ENCODE measurements around the gene CLCNKB. TPM values are rescaled to one million over a fixed set of nuclear protein-coding genes. Genes with fewer than 3 reads are reported as not detected.

CLCNKB gene
- total and polyA plus RNA-seq, 2 of the 13 experiments (the other 11 are each of a cell fraction or from before 2014, with no cell fraction given): 0.04 TPM; not detected in 1

DNA sequence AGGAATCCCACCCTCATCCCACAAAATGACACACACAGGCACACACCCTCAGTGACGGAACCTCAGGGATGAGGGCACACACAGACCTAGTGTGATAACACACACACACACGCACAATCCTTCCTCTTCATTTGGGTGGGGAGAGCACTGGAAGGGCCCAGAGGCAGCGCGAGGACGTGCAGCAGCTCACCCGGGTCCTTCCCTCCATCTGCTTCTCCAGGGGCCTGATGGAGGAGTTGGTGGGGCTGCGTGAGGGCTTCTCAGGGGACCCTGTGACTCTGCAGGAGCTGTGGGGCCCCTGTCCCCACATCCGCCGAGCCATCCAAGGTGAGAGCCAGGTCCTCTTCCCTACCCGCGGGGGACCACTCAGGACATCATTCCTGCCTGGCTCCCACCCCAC, 21.2 kb upstream of the CLCNKB start:
- FAIRE-seq (no peak), ATAC-seq (no peak), DNase-seq (ENCODE audit: low spot score) (no peak)
- ChIA-PET POLR2A (no interaction called here), CTCF (ENCODE audit: low intra/inter-chr PET ratio, low total read pairs) (no interaction called here)
- Histone ChIP-seq H3K4me3 (replicated peaks in 1 of 3; ENCODE audit: insufficient read depth in 1 of 3, low read depth in 2 of 3, low read length in 3 of 3) (no peak overlapping the region), H3K9me3 (ENCODE audit: low read length) (no peaks in the 10 kb centered on the region), H4K20me1 (ENCODE audit: insufficient read depth, low read length) (no peaks in the 10 kb centered on the region), H2AFZ (ENCODE audit: low read length) (no peak overlapping the region), H3K4me2 (ENCODE audit: low read depth, low read length) (no peak overlapping the region), H3K27me3 (ENCODE audit: control insufficient read depth in 1 of 2, insufficient read depth in 2 of 2, low read length in 2 of 2) (peaks cover 11 to 65% of the 10 kb centered on the region in 2 experiments; a peak in 4 of 5 replicates), H3K79me2 (ENCODE audit: insufficient read depth, low read length) (no peaks in the 10 kb centered on the region), H3K9ac (ENCODE audit: insufficient read depth, low read depth, low read length) (no peak overlapping the region), H3K4me1 (ENCODE audit: insufficient read depth, low read length) (peaks cover 37% of the 10 kb centered on the region), H3K27ac (ENCODE audit: extremely low read length, insufficient read depth, low read length) (no peak overlapping the region), H3K36me3 (replicated peaks in 1 of 2; ENCODE audit: control insufficient read depth in 1 of 2, insufficient read depth in 2 of 2, low read length in 2 of 2) (no peaks in the 10 kb centered on the region)
- BruUV-seq (replicated peaks): no TSS peak
- WGBS (ENCODE audit: low lambda C conversion rate): 32% methylated on average over 3 of the region's 11 CpGs
- intact Hi-C loops (cut with micrococcal nuclease; ENCODE audit: unreplicated experiment) (no loop called here), in situ Hi-C loops (cut with HindIII; ENCODE audit: extremely low pct_ligation_motif_present, low pct_unique_long_range_greater_than_20kb) (no loop called here)
- TF ChIP-seq, protein P1, sequence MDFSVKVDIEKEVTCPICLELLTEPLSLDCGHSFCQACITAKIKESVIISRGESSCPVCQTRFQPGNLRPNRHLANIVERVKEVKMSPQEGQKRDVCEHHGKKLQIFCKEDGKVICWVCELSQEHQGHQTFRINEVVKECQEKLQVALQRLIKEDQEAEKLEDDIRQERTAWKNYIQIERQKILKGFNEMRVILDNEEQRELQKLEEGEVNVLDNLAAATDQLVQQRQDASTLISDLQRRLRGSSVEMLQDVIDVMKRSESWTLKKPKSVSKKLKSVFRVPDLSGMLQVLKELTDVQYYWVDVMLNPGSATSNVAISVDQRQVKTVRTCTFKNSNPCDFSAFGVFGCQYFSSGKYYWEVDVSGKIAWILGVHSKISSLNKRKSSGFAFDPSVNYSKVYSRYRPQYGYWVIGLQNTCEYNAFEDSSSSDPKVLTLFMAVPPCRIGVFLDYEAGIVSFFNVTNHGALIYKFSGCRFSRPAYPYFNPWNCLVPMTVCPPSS (IDR thresholded peaks at IDR 0.05): no peak
- TF ChIP-seq MTF2 (CRISPR knock-in tag; IDR thresholded peaks at IDR 0.05; ENCODE audit: borderline replicate concordance) (no peak), SOX13 (IDR thresholded peaks at IDR 0.05) (no peak), SOX13 (CRISPR knock-in tag; conservative IDR thresholded peaks at IDR 0.05 in 1 of 2, IDR thresholded peaks at IDR 0.05 in 1 of 2) (no peak), CCDC6 (CRISPR knock-in tag; IDR thresholded peaks at IDR 0.05) (no peak), TARDBP (CRISPR knock-in tag; IDR thresholded peaks at IDR 0.05) (no peak), BORCS8-MEF2B (CRISPR knock-in tag; IDR thresholded peaks at IDR 0.05) (no peak), ZBTB1 (CRISPR knock-in tag; IDR thresholded peaks at IDR 0.05; ENCODE audit: borderline replicate concordance) (no peak), DMAP1 (CRISPR knock-in tag; IDR thresholded peaks at IDR 0.05) (no peak), DNMT1 (CRISPR knock-in tag; IDR thresholded peaks at IDR 0.05) (no peak), ZFP90 (CRISPR knock-in tag; IDR thresholded peaks at IDR 0.05; ENCODE audit: borderline replicate concordance) (no peak)
- TF ChIP-seq, protein P2, sequence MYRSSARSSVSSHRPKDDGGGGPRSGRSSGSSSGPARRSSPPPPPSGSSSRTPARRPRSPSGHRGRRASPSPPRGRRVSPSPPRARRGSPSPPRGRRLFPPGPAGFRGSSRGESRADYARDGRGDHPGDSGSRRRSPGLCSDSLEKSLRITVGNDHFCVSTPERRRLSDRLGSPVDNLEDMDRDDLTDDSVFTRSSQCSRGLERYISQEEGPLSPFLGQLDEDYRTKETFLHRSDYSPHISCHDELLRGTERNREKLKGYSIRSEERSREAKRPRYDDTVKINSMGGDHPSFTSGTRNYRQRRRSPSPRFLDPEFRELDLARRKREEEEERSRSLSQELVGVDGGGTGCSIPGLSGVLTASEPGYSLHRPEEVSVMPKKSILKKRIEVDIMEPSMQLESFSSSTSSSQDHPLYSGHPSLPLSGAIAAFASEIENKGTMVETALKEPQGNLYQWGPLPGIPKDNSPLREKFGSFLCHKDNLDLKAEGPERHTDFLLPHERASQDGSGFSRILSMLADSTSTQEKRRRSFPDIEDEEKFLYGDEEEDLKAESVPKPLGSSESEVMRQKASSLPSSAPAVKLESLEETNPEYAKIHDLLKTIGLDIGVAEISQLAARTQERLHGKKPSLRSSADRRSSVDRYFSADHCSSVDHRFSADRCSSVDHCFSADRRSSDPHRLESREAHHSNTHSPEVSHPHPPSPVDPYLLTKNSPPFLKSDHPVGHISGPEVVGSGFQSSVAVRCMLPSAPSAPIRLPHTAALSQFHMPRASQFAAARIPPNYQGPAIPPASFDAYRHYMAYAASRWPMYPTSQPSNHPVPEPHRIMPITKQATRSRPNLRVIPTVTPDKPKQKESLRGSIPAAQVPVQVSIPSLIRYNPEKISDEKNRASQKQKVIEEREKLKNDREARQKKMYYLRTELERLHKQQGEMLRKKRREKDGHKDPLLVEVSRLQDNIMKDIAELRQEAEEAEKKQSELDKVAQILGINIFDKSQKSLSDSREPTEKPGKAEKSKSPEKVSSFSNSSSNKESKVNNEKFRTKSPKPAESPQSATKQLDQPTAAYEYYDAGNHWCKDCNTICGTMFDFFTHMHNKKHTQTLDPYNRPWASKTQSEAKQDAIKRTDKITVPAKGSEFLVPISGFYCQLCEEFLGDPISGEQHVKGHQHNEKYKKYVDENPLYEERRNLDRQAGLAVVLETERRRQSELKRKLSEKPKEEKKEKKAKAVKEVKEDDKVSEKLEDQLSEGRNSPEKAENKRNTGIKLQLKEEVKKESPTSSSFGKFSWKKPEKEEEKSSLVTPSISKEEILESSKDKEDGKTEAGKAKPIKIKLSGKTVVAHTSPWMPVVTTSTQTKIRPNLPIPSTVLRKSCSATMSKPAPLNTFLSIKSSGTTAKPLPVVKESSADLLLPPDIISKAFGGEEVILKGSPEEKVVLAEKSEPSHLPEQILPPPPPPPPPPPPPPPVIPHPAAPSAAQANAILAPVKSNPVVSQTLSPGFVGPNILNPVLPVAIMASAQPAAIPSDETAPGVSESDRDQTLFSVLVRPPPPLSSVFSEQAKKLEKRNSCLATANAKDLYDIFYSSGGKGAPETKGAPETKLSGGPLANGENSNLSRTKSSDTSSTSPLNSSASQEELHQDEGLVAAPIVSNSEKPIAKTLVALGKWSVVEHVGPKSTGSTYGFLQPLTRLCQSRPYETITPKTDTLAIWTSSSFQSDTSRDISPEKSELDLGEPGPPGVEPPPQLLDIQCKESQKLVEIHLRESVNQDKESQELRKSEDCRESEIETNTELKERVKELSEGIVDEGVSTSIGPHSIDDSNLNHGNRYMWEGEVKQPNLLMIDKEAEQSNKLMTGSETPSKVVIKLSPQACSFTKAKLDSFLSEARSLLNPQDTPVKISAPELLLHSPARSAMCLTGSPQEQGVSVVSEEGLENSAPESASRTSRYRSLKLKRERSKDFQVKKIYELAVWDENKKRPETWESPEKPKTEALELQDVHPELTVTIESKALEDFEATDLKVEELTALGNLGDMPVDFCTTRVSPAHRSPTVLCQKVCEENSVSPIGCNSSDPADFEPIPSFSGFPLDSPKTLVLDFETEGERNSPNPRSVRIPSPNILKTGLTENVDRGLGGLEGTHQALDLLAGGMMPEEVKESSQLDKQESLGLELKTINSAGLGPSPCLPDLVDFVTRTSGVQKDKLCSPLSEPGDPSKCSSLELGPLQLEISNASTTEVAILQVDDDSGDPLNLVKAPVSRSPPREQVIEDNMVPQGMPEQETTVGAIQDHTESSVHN (CRISPR knock-in tag; IDR thresholded peaks at IDR 0.05): no peak
- TF ChIP-seq, protein P3, sequence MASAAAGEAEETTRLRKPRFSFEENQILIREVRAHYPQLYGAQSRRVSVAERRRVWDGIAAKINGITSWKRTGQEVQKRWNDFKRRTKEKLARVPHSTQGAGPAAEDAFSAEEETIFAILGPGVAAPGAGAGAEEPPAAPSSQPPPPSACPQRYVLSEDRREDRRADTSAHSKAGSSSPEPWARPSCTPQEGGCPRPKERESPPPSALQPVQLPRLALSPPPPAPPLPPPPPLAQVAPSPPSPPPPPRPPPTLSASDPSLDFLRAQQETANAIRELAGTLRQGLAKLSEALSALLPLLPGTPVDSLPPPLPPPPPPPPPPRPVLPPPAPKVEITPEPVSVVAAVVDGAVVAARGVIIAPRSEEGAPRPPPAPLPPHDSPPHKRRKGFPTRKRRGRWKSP (CRISPR knock-in tag; IDR thresholded peaks at IDR 0.05): no peak
- TF ChIP-seq, protein P4, sequence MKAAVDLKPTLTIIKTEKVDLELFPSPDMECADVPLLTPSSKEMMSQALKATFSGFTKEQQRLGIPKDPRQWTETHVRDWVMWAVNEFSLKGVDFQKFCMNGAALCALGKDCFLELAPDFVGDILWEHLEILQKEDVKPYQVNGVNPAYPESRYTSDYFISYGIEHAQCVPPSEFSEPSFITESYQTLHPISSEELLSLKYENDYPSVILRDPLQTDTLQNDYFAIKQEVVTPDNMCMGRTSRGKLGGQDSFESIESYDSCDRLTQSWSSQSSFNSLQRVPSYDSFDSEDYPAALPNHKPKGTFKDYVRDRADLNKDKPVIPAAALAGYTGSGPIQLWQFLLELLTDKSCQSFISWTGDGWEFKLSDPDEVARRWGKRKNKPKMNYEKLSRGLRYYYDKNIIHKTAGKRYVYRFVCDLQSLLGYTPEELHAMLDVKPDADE (CRISPR knock-in tag; IDR thresholded peaks at IDR 0.05): no peak

Measured in HepG2 (cell line).